Gastroesophageal sphincter (tissue), 4 donors: Measurements from ENCODE around the gene DCXR. TPM values are rescaled to one million over a fixed set of nuclear protein-coding genes. Genes with fewer than 3 reads are reported as not detected.

Experiments used
- ATAC-seq: fragments of 150-250 bp; one replicate; pipeline ENCODE4 v1.9.1; 2016; ENCODE audit warnings: mild to moderate bottlenecking, moderate library complexity
- H3K27ac ChIP-seq, 4 donors: fragments of 200-600 bp; sonication (generic) in 3 of 4; 1 replicate in 3 of 4; 2 replicates in 1 of 4; pipeline ENCODE4 v1.5.1; 2016 to 2019
- H3K27me3 ChIP-seq: fragments of 200-600 bp; sonication (generic); one replicate; pipeline ENCODE4 v1.5.1; 2019
- H3K36me3 ChIP-seq, 2 donors: fragments of 200-600 bp; sonication (generic); one replicate each; pipeline ENCODE4 v1.5.1; 2019; ENCODE audit warnings: control low read depth in 1 of 2
- H3K4me1 ChIP-seq, 3 donors: fragments of 200-600 bp; sonication (generic); 1 replicate in 2 of 3; 2 replicates in 1 of 3; pipeline ENCODE4 v1.5.1; 2016 to 2019; ENCODE audit warnings: control low read depth in 2 of 3
- H3K4me3 ChIP-seq, 2 donors: fragments of 200-600 bp; sonication (generic); one replicate each; pipeline ENCODE4 v1.5.1; 2019; ENCODE audit warnings: mild to moderate bottlenecking in 1 of 2, moderate library complexity in 1 of 2
- H3K9me3 ChIP-seq, 3 donors: fragments of 200-600 bp; sonication (generic); one replicate each; pipeline ENCODE4 v1.5.1; 2017 to 2019; ENCODE audit warnings: control low read depth in 2 of 3
- CTCF ChIP-seq, 4 experiments: fragments of 200-600 bp in 2 of 4; fragments of 450-650 bp in 2 of 4; sonication (generic) in 1 of 4; IDR thresholded peaks; one replicate each; pipeline ENCODE4 v1.5.1; 2017 to 2019; ENCODE audit warnings: antibody characterized with exemption in 4 of 4, mild to moderate bottlenecking in 2 of 4, moderate library complexity in 2 of 4
- EP300 ChIP-seq: sonication (generic); formaldehyde crosslinking; IDR thresholded peaks from one replicate; pipeline ENCODE4 v1.6.1; 2017; ENCODE audit warnings: antibody characterized with exemption, mild to moderate bottlenecking
- POLR2A ChIP-seq, 2 donors: fragments of 450-650 bp; IDR thresholded peaks; one replicate each; pipeline ENCODE4 v1.6.1; 2017; ENCODE audit warnings: antibody characterized with exemption in 2 of 2, mild to moderate bottlenecking in 2 of 2, moderate library complexity in 1 of 2
- POLR2AphosphoS5 ChIP-seq: sonication (generic); formaldehyde crosslinking; IDR thresholded peaks from one replicate; pipeline ENCODE4 v1.6.1; 2017; ENCODE audit warnings: antibody characterized with exemption
- WGBS, 2 donors: methylation state at CpG; one replicate each; pipeline ENCODE4 v1.1.5; 2018; ENCODE audit warnings: low coverage in 1 of 2; 5-methylcytosine and 5-hydroxymethylcytosine counted together
- total RNA-seq, 4 donors: library from RNA; depleted of rRNA; stranded (reverse); fragments of >200 nt; gene quantifications; one replicate each; pipeline ENCODE4 v1.1.0, GENCODE V29; 2016

The DCXR gene
- total RNA-seq, 4 donors from 2014 or later: 70.7 to 140 (median 108) TPM

- H3K4me3 ChIP-seq: no peak overlapping the region
- TF ChIP-seq POLR2A (IDR thresholded peaks at IDR 0.05) (no peak), EP300 (no peak), CTCF (IDR thresholded peaks at IDR 0.05) (no peak), POLR2AphosphoS5 (no peak)
- no peak for ATAC-seq
- peaks cover 0 to 65% of the 10 kb centered on the region in 2 donors for H3K36me3 ChIP-seq
- no peaks in the 10 kb centered on the region for H3K9me3 ChIP-seq
- H3K27ac ChIP-seq: no peak overlapping the region
- H3K27me3 ChIP-seq: no peaks in the 10 kb centered on the region
- peaks cover 0 to 14% (median 12%) of the 10 kb centered on the region in 3 donors for H3K4me1 ChIP-seq
- WGBS, 2 donors: 81 to 92% methylated on average over 16 to 18 of the region's 26 CpGs
Measured at GRCh38 chr17:81987161-81987770, 50.2 kb downstream of the DCXR start.

GRCh38 chr17:81986606-81987005 is 50.9 kb downstream of the DCXR start:
- 88% methylated on average over 2 of the region's 26 CpGs; no CpG with 5 or more reads in 1 of the 2 donors for whole genome bisulfite sequencing, 2 donors
- no peaks in the 10 kb centered on the region for H3K27me3 ChIP-seq
- TF ChIP-seq POLR2A (IDR thresholded peaks at IDR 0.05) (no peak), CTCF (IDR thresholded peaks at IDR 0.05) (no peak), POLR2AphosphoS5 (no peak), EP300 (no peak)
- ATAC-seq: no peak
- H3K4me3 ChIP-seq: no peak overlapping the region
- H3K4me1 ChIP-seq: peaks cover 0 to 8% (median 6%) of the 10 kb centered on the region in 3 donors
- no peaks in the 10 kb centered on the region for H3K9me3 ChIP-seq
- no peak overlapping the region for H3K27ac ChIP-seq
- H3K36me3 ChIP-seq: peaks cover 0 to 71% of the 10 kb centered on the region in 2 donors

Other genes with a start within 250 kb of the DCXR start
- under 1 TPM in 1 of 4 donors, not detected in 3; 0.47 TPM for gene GCGR, start 233.5 kb downstream of the DCXR start, total RNA-seq
- gene MCRIP1, start 204.4 kb downstream of the DCXR start, total RNA-seq: 100 to 1,000 TPM in 1 of 4 donors, 10 to 100 TPM in 3; 70.4 to 131 (median 85.9) TPM
- not detected for gene PPP1R27, start 202.6 kb downstream of the DCXR start, total RNA-seq
- gene P4HB, start 177.2 kb downstream of the DCXR start, total RNA-seq: 100 to 1,000 TPM; 257 to 365 (median 324) TPM
- 100 to 1,000 TPM; 120 to 219 (median 169) TPM for gene ARHGDIA, start 166.4 kb downstream of the DCXR start, total RNA-seq
- gene ALYREF, start 146.1 kb downstream of the DCXR start, total RNA-seq: 10 to 100 TPM; 26.6 to 68.1 (median 55.5) TPM
- gene ANAPC11, start 146.0 kb downstream of the DCXR start, total RNA-seq: 100 to 1,000 TPM in 3 of 4 donors, 10 to 100 TPM in 1; 81.0 to 128 (median 119) TPM
- gene NPB, start 135.5 kb downstream of the DCXR start, total RNA-seq: under 1 TPM in 2 of 4 donors, not detected in 2; 0.12 to 0.16 TPM
- gene PCYT2, start 126.3 kb downstream of the DCXR start, total RNA-seq: 10 to 100 TPM; 18.4 to 45.8 (median 34.4) TPM
- gene SIRT7, start 119.5 kb downstream of the DCXR start, total RNA-seq: 10 to 100 TPM; 14.3 to 24.1 (median 18.3) TPM
- 10 to 100 TPM; 18.8 to 39.3 (median 25.3) TPM for gene MAFG, start 110.0 kb downstream of the DCXR start, total RNA-seq
- gene PYCR1, start 100.4 kb downstream of the DCXR start, total RNA-seq: 1 to 10 TPM; 3.4 to 6.8 (median 5.1) TPM
- not detected for gene MYADML2, start 90.5 kb downstream of the DCXR start, total RNA-seq
- under 1 TPM in 1 of 4 donors, not detected in 3; 0.22 TPM for gene NOTUM, start 76.5 kb downstream of the DCXR start, total RNA-seq
- 10 to 100 TPM; 11.7 to 24.4 (median 18.6) TPM for gene ASPSCR1, start 60.1 kb downstream of the DCXR start, total RNA-seq
- gene CENPX, start 14.8 kb downstream of the DCXR start, total RNA-seq: 100 to 1,000 TPM in 1 of 4 donors, 10 to 100 TPM in 3; 65.3 to 110 (median 78.8) TPM
- 10 to 100 TPM in 2 of 4 donors, 1 to 10 TPM in 2; 4.4 to 16.3 (median 12.4) TPM for gene LRRC45, start 14.4 kb downstream of the DCXR start, total RNA-seq
- 1 to 10 TPM in 1 of 4 donors, under 1 TPM in 2, not detected in 1; 0.50 to 6.9 (median 0.54) TPM for gene RAC3, start 6.0 kb downstream of the DCXR start, total RNA-seq
- 10 to 100 TPM; 28.8 to 48.2 (median 34.3) TPM for gene RFNG, start 14.1 kb upstream of the DCXR start, total RNA-seq
- gene GPS1, start 14.2 kb upstream of the DCXR start, total RNA-seq: 100 to 1,000 TPM in 1 of 4 donors, 10 to 100 TPM in 3; 69.3 to 103 (median 77.2) TPM
- gene DUS1L, start 28.1 kb upstream of the DCXR start, total RNA-seq: 10 to 100 TPM; 35.8 to 62.8 (median 52.9) TPM
- 10 to 100 TPM; 22.6 to 52.8 (median 48.3) TPM for gene FASN, start 60.5 kb upstream of the DCXR start, total RNA-seq
- gene CCDC57, start 175.1 kb upstream of the DCXR start, total RNA-seq: 10 to 100 TPM in 3 of 4 donors, 1 to 10 TPM in 1; 6.5 to 28.2 (median 16.2) TPM
- 10 to 100 TPM; 11.2 to 38.5 (median 22.1) TPM for gene SLC16A3, start 191.3 kb upstream of the DCXR start, total RNA-seq
- gene CSNK1D, start 236.0 kb upstream of the DCXR start, total RNA-seq: 10 to 100 TPM; 23.4 to 92.1 (median 72.4) TPM